ENCODE data around the gene GATM.
"Not testable (repeated sequence)": the region's sequence is repeated elsewhere in the genome, so short reads cannot be mapped to it uniquely, and the experiment has no call there.

The GATM gene

GRCh38 chr15:45387380-45388007, 9.2 kb upstream of the GATM start:
- DNase-seq = no peak

DNA sequence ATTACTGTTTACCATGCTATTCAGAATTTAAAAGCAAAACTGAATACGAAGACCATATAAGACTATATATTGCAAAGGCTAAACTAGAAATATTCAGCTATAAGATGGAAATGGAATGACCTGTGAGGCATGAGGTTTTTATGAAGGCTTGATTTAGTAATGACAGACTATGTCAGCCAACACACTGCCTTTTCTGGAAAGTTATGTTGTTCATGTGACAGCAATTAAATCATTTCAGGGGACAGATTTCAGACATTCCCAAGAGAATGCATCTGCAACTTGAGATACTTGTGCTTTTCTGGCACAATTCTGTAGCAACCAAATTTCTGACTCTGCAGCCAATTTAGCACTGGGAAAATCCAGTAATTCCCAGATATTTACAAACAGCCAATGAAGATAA, 8.6 kb upstream of the GATM start:
- DNase-seq = no peak

- DNase-seq = no peak
Measured at GRCh38 chr15:45386420-45386819, 8.1 kb upstream of the GATM start.

DNA sequence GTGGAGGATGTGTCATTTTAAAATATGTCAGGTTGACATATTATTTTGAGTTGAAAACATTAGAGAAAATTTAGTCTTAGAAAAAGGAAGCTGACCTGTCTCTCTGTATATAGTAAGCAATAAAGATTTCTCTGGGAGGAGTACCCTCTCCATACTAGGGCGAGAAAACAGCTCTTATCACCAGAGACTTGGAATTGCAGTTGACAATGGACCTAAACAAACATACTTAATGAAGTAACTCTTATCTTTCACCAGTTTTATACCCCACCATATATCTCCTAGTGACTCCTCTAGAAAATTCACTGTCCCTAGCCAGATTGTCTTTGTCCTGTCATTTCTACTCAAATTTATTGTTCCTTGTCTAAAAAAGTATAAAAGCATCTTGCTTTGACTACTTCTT, 7.2 kb upstream of the GATM start:
- DNase-seq = no peak

DNA sequence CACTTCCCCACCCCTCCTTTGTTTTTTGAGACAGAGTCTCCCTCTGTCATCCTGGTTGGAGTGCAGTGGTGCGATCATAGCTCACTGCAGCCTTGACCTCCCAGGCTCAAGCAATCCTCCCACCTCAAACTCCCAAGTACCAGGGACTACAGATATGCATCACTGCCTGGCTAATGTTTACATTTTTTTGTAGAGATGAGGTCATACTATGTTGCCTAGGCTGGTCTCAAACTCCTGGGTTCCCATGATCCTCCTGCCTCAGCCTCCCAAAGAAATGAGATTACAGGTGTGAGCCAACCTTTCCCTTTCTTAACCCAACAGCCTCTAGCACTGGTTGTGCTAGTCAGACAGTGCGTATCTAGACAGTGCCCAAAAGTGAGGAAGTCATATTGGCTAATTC, 6.4 kb upstream of the GATM start:
- DNase-seq = no peak

DNA sequence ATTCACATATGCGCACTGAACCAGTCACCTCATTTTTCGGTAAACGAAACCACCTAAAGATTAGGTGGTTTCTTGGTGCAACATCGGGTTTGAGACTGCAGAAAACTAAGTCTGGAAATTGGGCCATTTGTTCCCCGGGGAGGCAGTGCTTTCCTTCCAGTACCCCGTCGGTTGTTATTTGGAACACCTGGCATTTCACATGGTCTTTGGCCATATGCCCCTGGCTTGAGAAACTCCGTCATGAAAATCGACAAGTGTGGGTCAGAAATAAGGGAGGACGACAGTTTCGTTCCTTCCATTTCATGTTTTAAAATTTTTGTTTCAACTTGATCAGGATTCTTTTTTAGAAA, 544 bp upstream of the GATM start:
- DNase-seq = no peak

- DNase-seq = no peak
Measured at GRCh38 chr15:45377609-45378148, 665 bp downstream of the GATM start.

GRCh38 chr15:45376967-45377608, 1.3 kb downstream of the GATM start:
- DNase-seq = no peak

- no peak for DNase-seq
Measured at GRCh38 chr15:45376300-45376928, 1.9 kb downstream of the GATM start.

GRCh38 chr15:45375836-45376235, 2.5 kb downstream of the GATM start:
- DNase-seq = no peak

DNA sequence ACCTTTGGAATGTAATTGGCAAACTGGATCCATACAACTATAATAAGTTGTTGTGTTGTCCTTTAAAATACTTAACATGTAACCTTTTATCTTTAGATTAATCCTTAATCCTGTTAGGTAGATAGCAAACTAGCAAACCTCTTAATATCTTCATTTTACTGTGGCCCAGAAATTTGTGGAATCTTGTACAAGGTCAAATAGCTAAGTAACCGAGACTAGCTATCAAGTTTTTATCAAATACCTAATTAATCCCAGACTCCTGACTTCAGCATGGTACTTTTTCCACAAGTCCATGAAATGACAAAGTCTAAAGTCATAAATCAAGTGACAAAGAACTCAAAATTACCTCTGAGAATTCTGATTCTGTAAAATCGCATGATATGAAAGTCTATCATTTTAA, 4.4 kb downstream of the GATM start:
- DNase-seq = no peak

GRCh38 chr15:45372041-45372995, 6.0 kb downstream of the GATM start:
- DNase-seq = no peak

DNA sequence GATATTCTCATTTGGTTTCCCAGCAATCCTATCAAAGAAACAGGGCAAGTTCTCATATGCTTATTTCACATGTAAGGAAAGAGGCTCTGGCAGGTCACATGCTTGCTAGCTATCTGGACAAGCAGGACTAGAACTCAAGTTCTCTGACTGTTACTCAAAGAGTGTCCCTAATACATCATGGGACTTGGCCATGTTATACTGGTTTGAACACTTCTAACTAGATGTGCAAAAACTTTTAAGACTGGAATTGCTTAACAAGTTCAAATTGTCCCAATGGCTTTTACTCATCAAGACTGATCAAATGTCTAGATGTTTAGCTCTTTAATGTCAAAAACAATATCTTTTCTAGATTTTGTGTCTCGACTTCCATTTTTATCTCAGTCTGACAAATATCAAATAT, 6.8 kb downstream of the GATM start:
- no peak for DNase-seq

DNA sequence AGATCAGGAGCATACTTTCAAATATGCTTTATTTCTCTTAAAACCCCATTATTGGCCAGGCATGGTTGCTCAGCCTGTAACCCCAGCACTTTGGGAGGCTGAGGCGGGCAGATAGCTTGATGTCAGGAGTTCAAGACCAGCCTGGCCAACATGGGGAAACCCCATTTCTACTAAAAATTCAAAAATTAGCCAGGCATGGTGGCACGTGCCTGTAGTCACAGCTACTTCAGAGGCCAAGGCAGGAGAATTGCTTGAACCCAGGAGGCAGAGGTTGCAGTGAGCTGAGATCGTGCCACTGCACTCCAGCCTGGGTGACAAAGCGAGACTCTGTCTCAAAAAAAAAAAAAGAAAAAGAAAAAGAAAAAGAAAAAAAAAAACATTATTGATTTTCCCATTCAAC, 8.3 kb downstream of the GATM start:
- not testable (repeated sequence) for DNase-seq

GRCh38 chr15:45367222-45367621, 11.1 kb downstream of the GATM start:
- not testable (repeated sequence) for DNase-seq

- DNase-seq = no peak
Measured at GRCh38 chr15:45364271-45364670, 14.1 kb downstream of the GATM start.

DNA sequence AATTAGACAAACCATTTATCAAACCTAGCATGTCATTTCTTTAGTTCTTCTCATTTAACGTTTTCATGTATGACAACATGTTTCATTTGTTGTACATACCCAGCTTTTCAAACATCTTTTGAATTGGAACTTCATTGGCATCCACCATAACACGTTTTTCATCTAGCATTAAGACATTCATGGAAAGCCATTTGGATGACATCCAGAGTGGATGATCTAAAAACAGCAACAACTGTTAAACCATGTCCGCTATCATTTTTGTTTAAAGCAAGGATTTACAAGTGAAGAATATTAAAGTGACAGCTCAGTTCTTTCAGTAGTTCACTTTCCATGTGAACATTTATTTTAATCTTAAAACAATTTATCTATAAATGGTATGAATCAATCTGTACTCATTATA, 14.5 kb downstream of the GATM start:
- no peak for DNase-seq

GRCh38 chr15:45363334-45363733, 15.0 kb downstream of the GATM start:
- DNase-seq = no peak

- DNase-seq = no peak
Measured at GRCh38 chr15:45362419-45362818, 15.9 kb downstream of the GATM start.

GRCh38 chr15:45361878-45362277, 16.5 kb downstream of the GATM start:
- DNase-seq = no peak

DNA sequence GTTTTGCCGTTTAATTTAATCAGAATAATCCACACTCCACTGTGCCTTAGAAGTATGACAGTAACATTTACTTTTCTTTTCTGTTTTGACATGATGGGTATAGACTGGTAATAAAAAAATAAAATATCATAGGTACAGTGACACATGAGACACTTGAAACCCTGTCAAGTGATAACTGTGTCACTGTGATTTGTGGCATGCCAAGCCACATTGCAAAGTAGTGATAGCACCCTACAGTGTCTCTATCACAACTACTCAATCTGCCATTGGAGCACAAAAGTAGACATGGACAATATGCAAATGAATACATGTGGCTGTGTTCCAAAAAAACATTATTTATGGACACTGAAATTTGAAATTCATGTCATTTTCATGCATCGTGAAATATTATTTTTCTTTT, 22.5 kb downstream of the GATM start:
- no peak for DNase-seq

- no peak for DNase-seq
Measured at GRCh38 chr15:45354711-45355110, 23.6 kb downstream of the GATM start.

DNA sequence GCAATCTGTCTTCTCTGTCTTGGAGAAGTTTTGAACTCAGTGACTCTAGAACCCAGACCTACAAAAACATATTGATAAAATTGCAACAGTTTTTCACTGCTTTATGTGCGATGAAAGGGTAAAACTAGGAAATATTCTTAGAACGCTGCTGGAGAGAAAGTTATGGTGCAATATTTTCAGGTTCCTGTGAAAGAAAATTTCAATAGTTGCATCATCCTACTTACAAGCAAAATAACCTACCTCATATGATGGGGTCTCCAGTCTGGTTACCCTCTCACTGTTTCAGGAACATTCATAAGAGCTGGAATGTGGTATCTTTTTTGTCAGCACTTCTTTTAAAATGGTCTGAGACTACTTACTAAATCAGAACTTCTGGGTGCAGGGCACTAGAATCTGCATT, 27.1 kb downstream of the GATM start:
- DNase-seq = no peak

Measured in NCI-H2081 treated with DMSO at 0.1 percent for 48 hours (cell line).